Ascending aorta (tissue), 2 donors: ENCODE results near the gene TOR1AIP1. TPM values are rescaled to one million over a fixed set of nuclear protein-coding genes. Genes with fewer than 3 reads are reported as not detected.

ENCODE experiments used
- DNase-seq, 2 donors: peaks; one replicate each; pipeline ENCODE4 v3.0.0-alpha.2; 2019; ENCODE audit warnings: low spot score in 2 of 2
- H3K27ac ChIP-seq, 2 donors: fragments of 200-600 bp; sonication (generic); one replicate each; pipeline ENCODE4 v1.5.1; 2016 to 2017; ENCODE audit warnings: mild to moderate bottlenecking in 1 of 2
- H3K27me3 ChIP-seq: fragments of 200-600 bp; sonication (generic); one replicate; pipeline ENCODE4 v1.5.1; 2017
- H3K36me3 ChIP-seq, 2 donors: fragments of 200-600 bp; sonication (generic); one replicate each; pipeline ENCODE4 v1.5.1; 2016
- H3K4me1 ChIP-seq, 2 donors: fragments of 200-600 bp; sonication (generic); one replicate each; pipeline ENCODE4 v1.5.1; 2016 to 2017; ENCODE audit warnings: mild to moderate bottlenecking in 1 of 2
- H3K4me3 ChIP-seq, 2 donors: fragments of 200-600 bp; sonication (generic); one replicate each; pipeline ENCODE4 v1.5.1; 2016 to 2017; ENCODE audit warnings: mild to moderate bottlenecking in 1 of 2
- H3K9me3 ChIP-seq, 2 donors: fragments of 200-600 bp; sonication (generic); one replicate each; pipeline ENCODE4 v1.5.1; 2016
- CTCF ChIP-seq, 3 experiments: fragments of 200-600 bp in 2 of 3; fragments of 450-650 bp in 1 of 3; sonication (generic) in 2 of 3; IDR thresholded peaks; one replicate each; pipeline ENCODE4 v1.5.1; 2016 to 2019; ENCODE audit warnings: antibody characterized with exemption in 3 of 3, mild to moderate bottlenecking in 1 of 3, moderate library complexity in 1 of 3
- intact Hi-C: fragments of 100-400 bp; cut with DNase I; formaldehyde crosslinking; loops from one replicate; pipeline ENCODE4 v1.15.1; 2023
- total RNA-seq: library from RNA; depleted of rRNA; stranded (reverse); fragments of >200 nt; gene quantifications from one replicate; pipeline ENCODE4 v1.1.0, GENCODE V29; 2016

Gene TOR1AIP1
- total RNA-seq, 1 donor from 2014 or later = 46.6 TPM

GRCh38 chr1:179924268-179924667, 42.2 kb downstream of the TOR1AIP1 start:
- H3K27me3 ChIP-seq = no peaks in the 10 kb centered on the region
- H3K4me3 ChIP-seq = no peak overlapping the region
- no peak overlapping the region for H3K27ac ChIP-seq
- no peak for DNase-seq
- intact Hi-C loops = no loop called here
- no peaks in the 10 kb centered on the region for H3K4me1 ChIP-seq
- TF ChIP-seq CTCF (IDR thresholded peaks at IDR 0.05) = no peak
- peaks cover 4 to 20% of the 10 kb centered on the region in 2 donors for H3K36me3 ChIP-seq
- H3K9me3 ChIP-seq = no peaks in the 10 kb centered on the region

GRCh38 chr1:179925302-179925701, 43.2 kb downstream of the TOR1AIP1 start:
- Histone ChIP-seq H3K9me3 (no peaks in the 10 kb centered on the region), H3K27ac (no peak overlapping the region), H3K27me3 (no peaks in the 10 kb centered on the region), H3K4me1 (peaks cover 0 to 3% of the 10 kb centered on the region in 2 donors), H3K36me3 (peaks cover 0 to 11% of the 10 kb centered on the region in 2 donors), H3K4me3 (no peak overlapping the region)
- DNase-seq = no peak
- no peak for TF ChIP-seq CTCF (IDR thresholded peaks at IDR 0.05)
- intact Hi-C loops = no loop called here

GRCh38 chr1:179925922-179926849, 44.1 kb downstream of the TOR1AIP1 start:
- no peak for TF ChIP-seq CTCF (IDR thresholded peaks at IDR 0.05)
- Histone ChIP-seq H3K36me3 (peaks cover 0 to 5% of the 10 kb centered on the region in 2 donors), H3K4me3 (no peak overlapping the region), H3K9me3 (no peaks in the 10 kb centered on the region), H3K4me1 (peaks cover 0 to 5% of the 10 kb centered on the region in 2 donors), H3K27me3 (no peaks in the 10 kb centered on the region), H3K27ac (no peak overlapping the region)
- DNase-seq = no peak
- intact Hi-C loops = no loop called here

GRCh38 chr1:179926850-179927205, 44.7 kb downstream of the TOR1AIP1 start:
- TF ChIP-seq CTCF (IDR thresholded peaks at IDR 0.05) = no peak
- intact Hi-C loops = no loop called here
- peaks cover 0 to 5% of the 10 kb centered on the region in 2 donors for H3K4me1 ChIP-seq
- H3K36me3 ChIP-seq = peaks cover 0 to 5% of the 10 kb centered on the region in 2 donors
- H3K27me3 ChIP-seq = no peaks in the 10 kb centered on the region
- no peak overlapping the region for H3K27ac ChIP-seq
- no peaks in the 10 kb centered on the region for H3K9me3 ChIP-seq
- no peak overlapping the region for H3K4me3 ChIP-seq
- DNase-seq = no peak

GRCh38 chr1:179929955-179930798, 48.1 kb downstream of the TOR1AIP1 start:
- H3K27ac ChIP-seq = no peak overlapping the region
- intact Hi-C loops = no loop called here
- H3K9me3 ChIP-seq = no peaks in the 10 kb centered on the region
- H3K4me1 ChIP-seq = peaks cover 0 to 5% of the 10 kb centered on the region in 2 donors
- H3K36me3 ChIP-seq = no peaks in the 10 kb centered on the region
- TF ChIP-seq CTCF (IDR thresholded peaks at IDR 0.05) = no peak
- H3K4me3 ChIP-seq = no peak overlapping the region
- DNase-seq = no peak
- H3K27me3 ChIP-seq = no peaks in the 10 kb centered on the region
